ENCODE results near the gene GLIPR1. TPM values are rescaled to one million over a fixed set of nuclear protein-coding genes. Genes with fewer than 3 reads are reported as not detected.
"Not testable (repeated sequence)": the region's sequence is repeated elsewhere in the genome, so short reads cannot be mapped to it uniquely, and the experiment has no call there.

GLIPR1 gene
- 20.0 and 27.2 TPM in 2 replicates for total RNA-seq

DNA sequence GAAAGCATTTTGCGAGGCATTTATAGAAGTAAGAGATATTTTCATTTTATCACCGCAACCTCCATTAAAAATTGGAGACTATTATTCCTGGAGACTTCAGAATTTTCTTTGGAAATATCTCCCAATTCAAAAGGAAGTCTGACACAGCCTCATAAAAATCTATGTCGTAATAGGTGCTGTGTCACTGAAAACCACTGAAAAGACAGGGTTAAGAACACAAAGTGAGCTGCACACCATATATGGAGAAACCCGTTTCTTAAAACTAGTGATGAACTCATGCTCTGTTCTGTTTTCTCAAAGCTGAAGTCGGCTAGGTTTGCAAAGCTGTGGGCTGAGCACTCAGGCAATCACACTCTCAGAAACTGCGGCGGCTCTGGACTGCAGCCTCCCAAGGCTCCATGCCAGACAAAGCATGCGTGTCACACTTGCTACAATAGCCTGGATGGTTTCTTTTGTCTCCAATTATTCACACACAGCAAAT is at the start of gene GLIPR1:
Gene GLIPR1 (plus strand): TSS at position 287 of the 481 bp plus-strand sequence. CDS start 126 bp downstream, at position 413.
- DNase-seq (ENCODE audit: extremely low read depth, low read depth, low spot score) = peak; percentile 89

DNA sequence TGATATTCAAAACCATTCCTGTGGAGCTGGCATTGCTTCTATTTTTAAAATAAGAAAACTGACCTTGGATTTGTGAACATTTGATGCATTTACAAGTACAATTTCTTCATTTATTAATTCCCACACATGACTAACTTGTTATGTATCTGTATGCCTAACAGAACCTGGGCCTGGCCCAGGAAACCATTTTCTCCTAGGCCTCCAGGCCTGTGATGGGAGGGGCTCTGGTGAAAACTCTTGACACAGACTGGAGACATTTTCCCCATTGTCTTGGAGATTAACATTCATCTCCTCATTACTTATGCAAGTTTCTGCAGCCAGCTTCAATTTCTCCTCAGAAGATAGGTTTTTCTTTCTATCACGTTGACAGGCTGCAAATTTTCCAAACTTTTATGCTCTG is 47.6 kb upstream of the GLIPR1 start:
- no peak for DNase-seq (ENCODE audit: extremely low read depth, low read depth, low spot score)

- no peak for DNase-seq (ENCODE audit: extremely low read depth, low read depth, low spot score)
Measured at GRCh38 chr12:75437564-75437963, 43.0 kb upstream of the GLIPR1 start.

DNA sequence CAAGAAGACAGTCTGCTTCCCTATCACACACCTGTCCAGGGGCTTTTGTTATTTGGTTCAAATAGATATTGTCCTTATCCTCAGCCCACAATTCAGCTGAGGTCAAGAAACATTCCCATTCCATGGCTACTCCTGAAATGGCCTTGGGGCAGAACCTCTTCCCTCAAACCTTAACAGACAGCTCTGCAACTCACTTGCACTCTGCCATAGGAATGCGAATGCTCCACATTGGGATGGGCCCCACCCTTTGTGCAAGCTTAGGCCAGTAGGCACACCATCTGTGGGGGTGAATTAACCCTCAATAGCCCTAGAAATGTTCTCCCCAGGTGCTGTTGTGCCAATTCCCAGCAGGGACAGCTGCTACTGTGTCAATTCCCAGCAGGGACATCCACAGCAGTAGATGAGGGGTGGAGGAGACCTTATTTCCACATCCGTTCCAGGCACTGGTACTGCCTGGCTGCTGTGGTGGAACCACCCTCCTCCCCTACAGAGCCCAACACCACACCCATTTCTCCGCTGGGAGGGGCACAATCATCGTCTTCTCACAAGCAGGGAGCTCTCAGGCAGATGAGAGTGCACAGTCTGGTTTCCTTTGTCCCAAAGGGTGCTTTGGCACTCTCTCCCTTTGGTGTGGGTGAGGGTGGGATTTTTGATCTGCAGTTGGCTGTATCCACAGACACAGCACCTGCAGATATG is 42.3 kb upstream of the GLIPR1 start:
- DNase-seq (ENCODE audit: extremely low read depth, low read depth, low spot score) = no peak

DNA sequence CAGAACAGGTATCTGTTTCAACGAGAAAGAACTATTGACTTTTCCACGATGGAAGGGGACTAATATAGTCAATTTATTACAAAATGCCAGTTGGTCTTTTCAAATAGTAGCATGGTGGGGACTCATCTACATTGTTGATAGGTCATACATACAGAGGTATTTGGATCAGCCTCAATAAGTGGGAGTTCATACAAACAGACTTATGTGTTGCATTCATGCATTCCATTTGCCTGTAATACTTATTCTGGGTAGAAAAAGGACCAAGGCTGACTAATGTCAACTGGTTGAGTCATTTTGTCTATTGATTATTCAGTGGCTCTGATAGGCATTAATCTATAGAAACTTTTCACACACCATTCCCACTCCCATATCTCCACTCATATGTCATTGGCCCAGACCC is 41.5 kb upstream of the GLIPR1 start:
- no peak for DNase-seq (ENCODE audit: extremely low read depth, low read depth, low spot score)

DNA sequence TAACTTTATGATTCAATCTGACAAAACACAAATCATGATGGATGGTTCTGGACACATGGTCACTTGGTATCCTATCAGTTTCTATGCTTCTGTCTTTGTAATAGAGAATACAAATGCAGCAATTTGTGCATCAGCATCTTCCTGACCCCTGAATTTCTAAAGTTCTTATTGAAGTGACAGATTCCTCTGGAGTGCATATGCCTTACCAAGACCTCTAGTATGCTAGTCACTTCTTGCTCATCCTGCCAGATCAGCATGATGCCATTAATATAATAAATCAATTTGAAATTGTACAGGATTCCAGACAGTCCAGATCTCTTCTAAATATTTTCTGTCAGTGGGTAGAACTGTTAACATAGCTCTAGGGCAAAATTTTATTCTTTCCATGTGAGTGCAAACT is 40.6 kb upstream of the GLIPR1 start:
- no peak for DNase-seq (ENCODE audit: extremely low read depth, low read depth, low spot score)

DNA sequence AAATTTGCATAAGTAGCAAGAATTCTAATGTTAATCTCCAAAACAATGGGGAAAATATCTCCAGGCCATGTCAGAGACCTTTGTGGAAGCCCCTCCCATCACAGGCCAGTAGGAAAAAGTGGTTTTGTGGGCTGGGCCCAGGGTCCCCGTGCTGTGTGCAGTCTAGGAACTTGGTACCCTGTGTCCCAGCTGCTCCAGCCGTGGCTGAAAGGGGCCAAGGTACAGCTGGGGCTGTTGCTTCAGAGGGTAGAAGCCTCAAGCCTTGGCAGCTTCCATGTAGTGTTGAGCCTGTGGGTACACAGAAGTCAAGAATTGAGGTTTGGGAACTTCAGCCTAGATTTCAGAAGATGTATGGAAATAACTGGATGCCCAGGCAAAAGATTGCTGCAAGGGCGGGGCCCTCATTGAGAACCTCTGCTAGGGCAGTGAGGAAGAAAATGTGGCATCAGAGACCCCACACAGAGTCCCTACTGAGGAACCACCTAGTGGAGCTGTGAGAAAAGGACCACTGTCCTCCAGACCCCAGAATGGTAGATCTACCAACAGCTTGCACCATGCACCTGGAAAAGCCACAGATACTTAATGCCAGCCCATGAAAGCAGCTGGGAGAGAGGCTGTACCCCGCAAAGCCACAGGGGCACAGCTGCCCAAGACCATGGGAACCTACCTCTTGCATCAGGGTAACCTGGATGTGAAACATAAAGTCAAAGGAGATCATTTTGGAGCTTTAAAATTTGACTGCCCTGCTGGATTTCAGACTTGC is 38.7 kb upstream of the GLIPR1 start:
- not testable (repeated sequence) for DNase-seq (ENCODE audit: extremely low read depth, low read depth, low spot score)

DNA sequence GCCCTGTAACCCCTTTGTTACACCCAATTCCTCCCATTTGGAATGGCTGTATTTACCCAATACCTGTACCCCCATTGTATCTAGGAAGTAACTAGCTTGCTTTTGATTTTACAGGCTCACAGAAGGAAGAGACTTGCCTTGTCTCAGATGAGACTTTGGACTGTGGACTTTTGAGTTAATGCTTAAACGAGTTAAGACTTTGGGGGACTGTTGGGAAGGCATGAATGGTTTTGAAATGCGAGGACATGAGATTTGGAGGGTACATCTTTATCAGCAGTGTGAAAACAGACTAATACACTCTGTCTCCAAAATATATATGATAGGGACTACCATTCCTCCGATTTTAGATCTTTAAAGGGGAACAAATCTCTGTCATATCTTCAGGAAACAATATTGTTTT is 38.1 kb upstream of the GLIPR1 start:
- not testable (repeated sequence) for DNase-seq (ENCODE audit: extremely low read depth, low read depth, low spot score)

DNA sequence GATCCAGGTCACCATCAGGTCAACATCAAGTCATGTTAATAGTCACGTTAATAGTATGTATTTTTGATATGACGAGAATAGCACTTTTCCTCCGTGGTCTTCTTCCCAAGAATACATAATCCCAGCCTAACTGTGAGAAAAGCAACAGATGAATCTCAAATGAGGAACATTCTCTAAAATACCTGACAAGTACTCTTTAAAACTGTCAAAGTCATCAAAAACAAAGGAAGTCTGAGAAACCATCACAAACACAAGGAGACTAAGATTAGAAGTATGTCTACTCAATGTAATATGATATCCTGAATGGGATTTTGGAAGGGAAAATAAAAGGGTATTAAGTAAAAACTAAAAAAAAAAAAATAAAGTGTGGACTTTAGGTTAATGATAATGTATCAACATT is 36.8 kb upstream of the GLIPR1 start:
- no peak for DNase-seq (ENCODE audit: extremely low read depth, low read depth, low spot score)

- DNase-seq (ENCODE audit: extremely low read depth, low read depth, low spot score) = no peak
Measured at GRCh38 chr12:75444429-75445136, 36.0 kb upstream of the GLIPR1 start.

DNA sequence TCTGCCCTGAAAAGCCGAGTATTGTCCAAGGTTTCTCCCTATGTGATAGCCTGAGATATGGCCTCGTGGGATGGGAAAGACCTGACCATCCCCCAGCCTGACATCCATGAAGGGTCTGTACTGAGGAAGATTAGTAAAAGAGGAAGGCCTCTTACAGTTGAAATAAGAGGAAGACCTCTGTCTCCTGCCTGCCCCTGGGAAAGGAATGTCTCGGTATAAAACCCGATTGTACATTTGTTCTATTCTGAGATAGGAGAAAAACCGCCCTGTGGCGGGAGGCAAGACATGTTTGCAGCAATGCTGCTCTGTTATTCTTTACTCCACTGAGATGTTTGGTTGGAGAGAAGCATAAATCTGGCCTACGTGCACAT is 35.4 kb upstream of the GLIPR1 start:
- not testable (repeated sequence) for DNase-seq (ENCODE audit: extremely low read depth, low read depth, low spot score)

GRCh38 chr12:75446857-75447256 is 33.7 kb upstream of the GLIPR1 start:
- DNase-seq (ENCODE audit: extremely low read depth, low read depth, low spot score) = no peak

- DNase-seq (ENCODE audit: extremely low read depth, low read depth, low spot score) = no peak
Measured at GRCh38 chr12:75447691-75448393, 32.7 kb upstream of the GLIPR1 start.

DNA sequence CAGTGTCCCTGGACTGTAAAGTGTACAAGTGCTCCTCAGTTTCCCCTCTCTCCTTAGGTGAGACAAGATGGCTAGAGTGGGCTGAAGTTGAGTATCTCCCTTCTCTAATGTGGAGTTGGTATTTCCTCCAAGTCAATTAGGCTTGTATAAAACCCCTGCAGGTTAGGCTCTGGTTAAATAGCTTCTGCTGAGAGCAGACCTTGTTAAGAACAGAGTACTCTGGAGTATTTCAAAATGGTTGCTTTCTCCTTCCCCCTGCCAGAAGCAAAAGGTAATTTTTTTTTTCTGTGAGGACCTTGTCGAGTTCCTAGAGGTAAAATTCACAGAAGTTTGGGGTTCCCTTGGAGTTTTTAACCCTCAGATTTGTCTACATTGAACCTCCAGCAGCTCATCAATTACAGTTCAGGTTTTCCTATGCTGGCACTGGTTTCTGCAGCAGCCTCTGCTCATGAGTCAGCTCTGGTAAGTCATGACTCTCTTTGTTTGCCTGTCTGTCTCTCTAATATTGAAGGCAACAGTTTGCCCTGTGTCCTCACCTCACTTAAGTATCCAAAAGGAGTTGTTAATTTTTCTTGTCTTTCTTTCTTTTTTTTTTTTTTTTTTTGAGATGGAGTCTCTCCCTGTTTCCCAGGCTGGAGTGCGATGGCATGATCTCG is 27.8 kb upstream of the GLIPR1 start:
- DNase-seq (ENCODE audit: extremely low read depth, low read depth, low spot score) = no peak

GRCh38 chr12:75455839-75456238 is 24.7 kb upstream of the GLIPR1 start:
- DNase-seq (ENCODE audit: extremely low read depth, low read depth, low spot score) = no peak

DNA sequence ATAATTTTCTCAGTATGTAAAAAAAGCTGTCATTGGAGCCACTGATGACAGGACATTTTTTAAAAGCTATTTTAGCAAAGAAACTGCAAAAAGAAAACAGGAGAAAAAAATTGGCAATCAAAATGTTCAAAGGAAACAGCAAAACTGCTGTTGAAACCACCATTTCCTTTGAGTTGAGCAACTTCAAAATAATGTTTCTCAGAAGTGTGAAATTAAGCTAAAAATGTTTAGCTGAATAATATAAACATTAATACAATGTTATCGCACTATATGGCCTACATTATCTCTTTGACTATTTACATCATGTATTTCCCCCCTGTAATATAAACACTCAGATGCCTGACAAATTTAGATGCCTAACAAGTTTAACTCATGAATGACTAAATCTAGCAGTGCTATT is 23.4 kb upstream of the GLIPR1 start:
- no peak for DNase-seq (ENCODE audit: extremely low read depth, low read depth, low spot score)

DNA sequence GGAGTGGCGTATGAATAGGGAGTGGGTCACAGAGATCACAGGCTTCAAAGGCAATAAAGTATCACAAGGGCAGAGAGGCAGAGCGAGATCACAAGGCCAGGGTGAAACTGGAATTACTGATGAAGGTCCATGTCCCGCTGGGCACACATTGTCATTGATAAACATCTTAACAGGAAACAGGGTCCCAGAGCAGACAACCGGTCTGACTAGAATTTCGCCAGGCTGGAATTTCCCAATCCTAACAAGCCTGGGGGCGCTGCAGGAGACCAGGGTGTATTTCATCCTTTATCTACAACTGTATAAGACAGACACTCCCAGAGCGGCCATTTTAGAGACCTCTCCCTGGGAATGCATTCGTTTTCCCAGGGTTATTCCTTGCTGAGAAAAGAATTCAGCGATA is 22.7 kb upstream of the GLIPR1 start:
- not testable (repeated sequence) for DNase-seq (ENCODE audit: extremely low read depth, low read depth, low spot score)

GRCh38 chr12:75459755-75460154 is 20.8 kb upstream of the GLIPR1 start:
- DNase-seq (ENCODE audit: extremely low read depth, low read depth, low spot score) = no peak

DNA sequence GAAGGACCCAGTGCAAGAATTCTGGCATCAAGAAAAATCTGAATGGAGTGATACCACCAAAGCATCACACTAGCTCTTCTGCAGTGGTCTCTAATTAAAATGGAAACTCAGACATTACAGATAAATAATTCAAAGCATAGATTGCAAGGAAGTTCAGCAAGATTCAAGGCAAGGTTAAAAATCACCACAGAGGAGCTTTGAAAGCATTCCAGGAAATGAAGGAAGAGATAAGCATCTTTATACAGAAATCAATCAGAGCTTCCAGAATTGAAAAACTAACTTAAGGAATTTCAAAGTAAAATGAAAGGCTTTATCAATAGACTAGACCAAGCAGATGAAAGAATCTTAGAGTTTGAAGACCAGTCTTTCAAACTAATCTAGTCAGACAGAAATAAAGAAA is 20.4 kb upstream of the GLIPR1 start:
- DNase-seq (ENCODE audit: extremely low read depth, low read depth, low spot score) = no peak
